HG02938 (cell line): ENCODE measurements around the gene SIGLEC1.

Experiments used
- ATAC-seq: cut with Tn5 transposase; IDR thresholded peaks from one replicate; pipeline ENCODE4 v1.9.1; 2021; ENCODE audit warnings: mild to moderate bottlenecking, moderate library complexity; ENCODE audit not compliant: unreplicated experiment

The SIGLEC1 gene

DNA sequence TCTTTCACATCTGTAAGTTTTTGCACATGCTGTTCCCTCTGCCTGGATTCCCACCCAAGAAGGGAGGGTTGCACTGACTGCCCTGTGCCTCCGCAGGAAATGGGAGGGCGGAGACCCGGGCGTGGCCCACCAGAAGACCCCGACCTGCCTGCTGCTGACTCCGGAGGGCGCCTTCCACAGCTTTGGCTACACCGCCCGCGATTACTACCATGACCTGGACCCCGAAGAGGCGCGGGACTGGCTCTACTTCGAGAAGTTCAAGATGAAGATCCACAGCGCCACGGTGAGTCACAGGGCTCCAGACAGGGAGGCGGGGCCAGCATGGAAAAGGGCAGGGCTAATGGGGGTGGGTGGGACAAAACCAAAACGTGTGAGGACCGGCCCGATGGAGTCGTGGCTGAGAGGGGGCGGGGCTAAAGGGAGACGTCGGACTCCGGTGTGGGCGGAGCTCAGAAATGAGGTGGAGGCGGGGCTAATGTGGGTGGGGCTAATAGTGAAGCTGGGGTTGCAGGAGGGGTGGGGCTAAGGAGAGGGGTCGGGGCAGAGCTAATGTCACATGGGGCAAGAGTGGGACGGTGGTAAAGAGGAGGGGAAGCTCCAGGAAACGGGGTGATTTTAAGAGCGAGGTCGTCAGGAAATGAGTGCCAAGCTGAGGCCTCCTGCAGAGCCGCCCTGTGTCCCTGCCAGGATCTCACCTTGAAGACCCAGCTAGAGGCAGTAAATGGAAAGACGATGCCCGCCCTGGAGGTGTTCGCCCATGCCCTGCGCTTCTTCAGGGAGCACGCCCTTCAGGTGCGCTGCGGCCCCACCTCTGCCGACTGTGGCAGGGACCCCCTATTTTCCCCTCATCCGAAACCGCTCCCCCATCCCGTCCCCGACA is 32.6 kb upstream of the SIGLEC1 start:
- no peak for ATAC-seq

DNA sequence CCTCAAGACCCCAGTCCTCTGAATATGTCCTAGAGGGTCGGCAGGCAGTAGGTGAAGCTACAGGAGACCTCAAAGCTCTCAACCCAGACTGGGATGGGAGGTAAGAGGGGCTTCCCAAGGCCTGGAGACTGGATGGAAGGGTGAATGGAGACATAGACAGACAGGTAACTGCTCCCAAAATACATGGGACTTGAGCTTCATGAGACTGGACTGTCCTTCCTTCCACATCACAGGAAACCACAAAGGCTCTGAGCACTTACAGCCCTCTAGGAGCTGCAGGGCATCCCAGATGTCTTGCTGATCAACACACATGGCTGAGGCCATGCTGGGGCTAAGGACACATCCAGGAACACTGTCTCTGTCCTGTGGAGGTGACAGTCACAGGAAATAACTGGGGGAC is 31.6 kb upstream of the SIGLEC1 start:
- no peak for ATAC-seq

DNA sequence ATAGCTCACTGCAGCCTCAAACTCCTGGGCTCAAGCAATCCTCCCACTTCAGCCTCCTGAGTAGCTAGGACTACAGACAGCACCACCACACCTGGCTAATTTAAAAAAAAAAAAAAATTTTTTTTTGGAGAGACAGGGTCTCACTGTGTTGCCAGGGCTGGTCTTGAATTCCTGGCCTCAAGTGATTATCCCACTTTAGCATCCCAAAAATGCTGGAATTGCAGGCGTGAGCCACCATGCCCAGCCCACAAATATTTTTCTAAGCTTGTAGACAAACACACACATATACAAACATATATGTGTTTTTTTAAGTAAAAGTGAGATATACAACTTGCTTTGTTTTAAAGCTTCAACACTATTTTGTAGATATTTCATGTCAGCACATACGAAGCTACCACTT is 30.9 kb upstream of the SIGLEC1 start:
- no peak for ATAC-seq

DNA sequence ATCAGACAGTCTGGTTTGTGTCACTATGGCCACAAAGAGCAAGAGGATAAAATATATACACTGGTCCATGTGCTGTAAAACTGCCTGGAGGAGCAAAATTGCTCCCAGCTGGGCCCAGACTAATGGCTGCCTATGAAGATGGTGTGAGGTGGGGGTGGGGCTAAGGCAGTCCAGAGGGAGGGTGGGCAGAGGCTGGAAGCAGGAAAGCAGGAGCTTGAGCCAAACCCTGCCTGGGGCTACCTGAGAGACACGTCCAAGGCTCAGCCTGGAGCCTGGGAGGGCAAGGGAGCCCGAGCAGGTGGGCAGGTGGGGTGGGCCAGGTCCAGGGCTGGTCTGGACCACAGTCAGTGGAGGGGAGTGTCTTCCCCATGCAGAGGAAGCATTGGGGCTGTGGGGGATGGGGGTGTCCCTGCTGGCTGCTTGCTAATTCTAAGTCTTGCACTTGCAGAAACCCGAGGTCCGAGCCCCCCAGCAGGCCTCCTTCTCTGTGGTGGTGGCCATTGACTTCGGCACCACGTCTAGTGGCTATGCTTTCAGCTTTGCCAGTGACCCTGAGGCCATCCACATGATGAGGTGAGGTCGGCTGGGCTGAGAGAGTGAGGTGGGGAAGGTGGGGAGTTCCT is 29.5 kb upstream of the SIGLEC1 start:
- ATAC-seq = no peak

DNA sequence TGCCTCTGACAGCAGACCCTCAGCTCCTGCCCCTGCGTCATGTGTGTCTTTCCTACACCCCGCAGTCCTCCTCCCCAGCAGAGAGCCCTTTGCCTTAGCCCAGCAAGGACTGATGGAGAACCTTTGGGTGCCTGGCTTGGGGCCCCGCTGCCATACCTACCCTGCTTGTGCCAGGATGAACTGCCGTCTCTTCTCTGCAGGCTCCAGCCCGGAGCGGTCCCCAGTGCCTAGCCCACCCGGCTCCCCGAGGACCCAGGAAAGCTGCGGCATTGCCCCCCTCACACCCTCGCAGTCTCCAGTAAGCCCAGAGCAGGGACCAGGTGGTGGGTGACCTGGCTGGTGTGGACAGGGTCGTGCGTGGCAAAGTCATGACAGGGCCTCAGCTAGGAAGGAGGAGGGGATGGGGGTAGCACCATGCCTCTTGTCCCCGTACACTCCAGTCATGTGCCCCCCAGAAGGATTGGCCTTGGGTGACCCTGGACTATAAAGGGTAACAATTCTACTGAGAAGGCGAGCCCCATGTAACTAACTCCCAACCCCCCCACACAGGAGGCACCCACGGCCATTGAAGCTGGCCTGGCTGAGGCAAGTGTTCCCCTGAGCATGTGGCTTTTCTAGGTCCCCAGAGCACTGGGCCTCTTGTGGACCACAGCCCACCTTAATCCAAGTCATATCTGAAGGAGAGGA is 28.4 kb upstream of the SIGLEC1 start:
- ATAC-seq = no peak

DNA sequence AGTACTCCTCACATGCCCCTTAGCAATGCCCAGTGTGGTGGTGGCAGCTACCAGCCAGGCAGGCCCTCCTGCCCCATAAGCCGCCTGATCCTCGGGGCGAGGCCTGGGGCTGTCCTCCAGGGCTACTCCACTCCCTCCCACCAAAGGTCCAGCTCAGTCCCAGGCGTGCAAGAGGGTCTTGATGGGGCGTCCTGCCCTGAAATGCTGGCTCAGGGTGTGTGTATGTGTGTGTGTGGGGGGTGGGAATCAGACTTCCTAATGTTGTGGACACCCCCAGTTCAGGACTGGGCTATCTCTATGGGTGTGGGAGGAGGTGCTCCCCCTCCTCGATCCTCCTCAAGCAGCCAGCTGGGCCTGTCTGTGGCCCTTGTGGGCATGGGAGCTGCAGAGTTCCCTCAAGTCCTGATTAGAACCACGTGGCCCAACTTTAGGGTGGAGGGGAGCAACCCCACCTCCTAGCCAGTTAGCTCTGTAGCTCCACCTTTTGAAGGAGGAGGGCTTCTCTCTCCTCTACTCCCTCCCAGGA is 27.6 kb upstream of the SIGLEC1 start:
- no peak for ATAC-seq

DNA sequence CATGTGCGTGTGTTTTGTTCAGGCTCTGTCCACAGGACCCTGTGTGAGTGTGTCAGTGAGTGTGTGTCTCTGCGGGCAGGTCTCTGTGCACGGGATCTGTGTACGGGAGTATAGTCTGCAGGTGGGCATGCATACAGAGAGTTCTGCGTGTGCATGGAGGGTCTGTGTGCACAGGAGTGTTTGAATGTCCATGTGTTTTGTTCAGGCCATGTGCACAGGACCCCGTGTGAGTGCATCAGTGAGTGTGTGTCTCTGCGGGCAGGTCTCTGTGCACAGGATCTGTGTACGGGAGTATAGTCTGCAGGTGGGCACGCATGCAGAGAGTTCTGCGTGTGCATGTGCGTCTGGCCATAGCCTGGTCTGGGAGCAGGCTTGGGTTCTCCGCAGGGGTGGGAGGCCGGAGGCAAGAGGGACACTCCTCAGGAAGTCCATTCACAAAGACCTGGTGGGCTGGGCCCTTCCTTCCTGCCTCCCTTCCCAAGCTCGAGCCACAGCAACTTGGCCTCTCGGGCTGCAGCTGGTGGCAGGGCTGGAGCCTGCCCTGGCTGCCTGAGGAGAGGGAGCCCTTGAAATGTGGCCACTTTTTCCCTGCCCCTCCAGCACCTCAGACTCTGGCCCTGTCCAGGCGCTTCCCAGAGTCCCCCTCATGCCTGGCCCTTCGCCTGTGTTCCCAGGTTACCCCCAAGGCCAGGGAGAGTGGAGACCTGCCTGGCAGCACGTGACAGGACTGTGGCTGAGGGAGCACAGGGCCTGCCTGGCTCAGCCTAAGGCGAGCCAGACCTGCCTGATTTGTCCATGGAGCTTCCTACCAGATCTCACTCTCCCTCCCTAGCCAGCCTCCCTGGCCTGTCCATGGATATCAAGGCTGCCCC is 26.9 kb upstream of the SIGLEC1 start:
- ATAC-seq = no peak

DNA sequence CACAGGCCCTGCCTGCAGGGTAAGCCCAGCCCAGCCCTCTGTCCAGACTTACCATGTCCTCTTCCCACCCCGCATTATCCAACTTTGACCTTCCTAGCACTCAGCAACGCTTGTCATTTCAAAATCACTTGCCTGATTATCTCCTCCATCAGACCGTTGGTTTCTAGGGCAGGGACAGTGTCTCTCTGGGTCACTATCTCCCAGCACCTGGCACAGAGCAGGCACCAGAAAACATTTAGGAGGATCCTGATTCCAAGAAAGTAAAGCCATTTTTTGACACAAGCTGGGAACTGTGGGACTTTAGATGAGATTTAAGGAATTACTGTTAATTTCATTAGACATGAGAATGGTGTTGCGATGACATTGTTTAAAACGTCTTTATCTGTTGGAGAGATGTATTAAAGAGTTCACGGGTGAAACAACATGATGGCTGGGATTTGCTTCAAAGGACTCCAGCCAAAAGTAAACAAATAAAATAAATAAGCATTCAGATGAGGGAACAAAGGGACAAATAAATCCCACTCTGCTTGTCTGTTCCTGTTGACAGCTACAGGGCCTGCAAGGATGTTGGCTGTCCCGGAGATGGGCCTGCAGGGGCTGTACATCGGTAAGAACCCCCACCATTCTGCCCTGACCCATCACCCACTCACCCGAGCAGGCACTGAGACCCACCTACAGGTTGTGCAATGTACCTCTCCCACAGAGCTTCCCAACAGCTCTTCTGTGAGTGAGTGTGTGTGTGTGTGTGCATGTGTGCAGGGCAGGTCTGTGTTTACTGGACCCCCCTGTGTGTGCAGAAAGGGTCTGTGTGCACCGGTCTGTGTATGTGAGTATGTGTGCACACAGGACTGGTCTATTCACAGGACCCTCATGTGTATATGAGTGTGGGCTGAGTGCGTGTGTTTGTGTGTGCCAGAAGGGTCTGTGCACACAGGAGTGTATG is 26.0 kb upstream of the SIGLEC1 start:
- no peak for ATAC-seq

DNA sequence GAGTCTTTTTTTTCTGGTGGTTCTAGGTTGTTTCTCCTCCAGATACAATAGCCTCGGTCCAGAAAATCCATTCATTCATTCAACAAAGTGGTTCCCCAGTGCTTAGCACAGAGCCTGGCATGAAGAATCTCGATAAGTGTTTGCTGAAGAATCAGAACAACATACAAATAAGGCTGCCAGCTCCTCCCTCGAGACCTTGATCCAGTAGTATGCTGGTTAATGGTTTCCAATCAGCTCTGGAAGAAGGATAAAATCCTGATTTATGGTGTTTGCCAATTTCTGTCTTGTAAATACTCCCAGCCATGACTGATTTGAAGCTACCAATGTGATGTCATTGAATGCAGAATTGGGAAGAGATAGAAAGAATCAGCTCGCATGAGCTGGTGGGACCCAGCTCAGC is 23.4 kb upstream of the SIGLEC1 start:
- ATAC-seq = no peak

DNA sequence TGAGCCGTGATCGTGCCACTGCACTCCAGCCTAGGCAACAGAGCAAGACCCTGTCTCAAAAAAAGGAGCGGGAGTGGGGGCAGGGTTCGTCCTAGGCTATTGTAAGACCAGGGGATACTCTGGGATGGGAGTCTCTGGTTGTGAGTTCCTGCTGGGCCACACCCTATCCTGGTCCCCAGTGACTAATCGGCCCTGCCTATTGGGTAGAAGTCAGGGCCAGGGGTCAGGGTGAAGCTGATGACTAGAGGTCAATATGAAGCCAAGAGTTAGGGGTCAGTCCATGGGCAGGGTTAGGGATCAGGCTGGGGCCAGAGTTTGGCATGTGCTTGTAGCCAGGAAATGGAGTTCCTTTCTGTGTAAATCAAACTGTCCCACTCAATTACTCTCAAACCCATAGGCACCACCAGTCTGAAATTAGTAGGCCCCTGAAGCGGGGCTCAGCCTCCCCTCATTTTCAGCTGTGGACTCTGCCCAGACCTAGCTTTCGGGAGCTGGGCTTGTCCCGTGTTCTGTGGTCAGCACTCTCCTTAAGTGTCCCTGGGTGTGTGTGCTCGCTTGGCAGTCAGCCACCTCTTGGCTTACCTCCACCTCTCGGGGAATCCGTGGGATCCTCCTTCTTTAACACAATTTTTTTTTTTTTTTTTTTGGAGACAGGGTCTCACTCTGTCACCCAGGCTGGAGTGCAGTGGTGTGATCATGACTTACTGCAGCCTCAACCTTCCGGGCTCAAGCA is 21.9 kb upstream of the SIGLEC1 start:
- ATAC-seq = no peak

DNA sequence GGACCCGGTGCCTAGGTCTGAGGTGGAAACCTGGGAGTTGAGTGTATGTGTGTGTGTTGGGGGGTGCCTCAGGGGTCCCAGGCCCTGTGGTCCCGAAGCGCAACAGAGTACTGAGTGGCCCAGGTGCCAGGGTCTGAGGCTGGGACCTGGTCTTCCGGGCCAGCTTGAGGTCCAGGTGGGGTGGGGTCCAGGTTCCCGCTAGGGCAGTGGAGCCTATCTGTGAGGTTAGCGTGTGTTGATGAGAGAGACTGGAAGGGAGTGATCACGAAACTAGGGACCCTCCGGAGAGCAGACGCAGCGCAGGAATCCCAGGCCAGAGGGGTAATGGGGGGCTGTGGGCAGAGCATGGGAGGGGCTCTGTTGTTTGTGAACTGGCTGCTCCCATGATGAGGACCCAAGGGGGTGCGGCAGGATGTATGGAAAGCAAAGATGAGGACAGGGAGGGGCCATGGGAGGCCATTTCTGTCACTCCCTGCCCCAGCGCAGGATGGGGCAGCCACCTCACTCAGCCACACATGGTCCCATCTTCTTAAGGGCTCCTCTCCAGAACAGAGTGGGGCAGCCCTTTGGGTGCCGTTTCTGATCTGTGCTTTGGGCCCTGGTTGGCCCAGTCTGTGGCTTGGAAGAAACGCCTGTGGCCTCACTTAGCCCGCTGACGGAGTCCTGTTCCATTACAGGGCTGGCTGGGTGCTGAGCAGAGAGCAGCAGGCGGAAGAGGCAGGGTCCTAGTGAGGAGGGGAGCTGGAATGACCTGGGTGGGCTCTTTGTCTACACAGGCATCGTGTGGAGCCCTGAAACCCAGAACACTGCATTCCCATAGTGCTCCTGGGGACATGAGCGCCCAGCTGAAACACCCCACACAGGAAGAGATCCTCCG is 21.0 kb upstream of the SIGLEC1 start:
- no peak for ATAC-seq

DNA sequence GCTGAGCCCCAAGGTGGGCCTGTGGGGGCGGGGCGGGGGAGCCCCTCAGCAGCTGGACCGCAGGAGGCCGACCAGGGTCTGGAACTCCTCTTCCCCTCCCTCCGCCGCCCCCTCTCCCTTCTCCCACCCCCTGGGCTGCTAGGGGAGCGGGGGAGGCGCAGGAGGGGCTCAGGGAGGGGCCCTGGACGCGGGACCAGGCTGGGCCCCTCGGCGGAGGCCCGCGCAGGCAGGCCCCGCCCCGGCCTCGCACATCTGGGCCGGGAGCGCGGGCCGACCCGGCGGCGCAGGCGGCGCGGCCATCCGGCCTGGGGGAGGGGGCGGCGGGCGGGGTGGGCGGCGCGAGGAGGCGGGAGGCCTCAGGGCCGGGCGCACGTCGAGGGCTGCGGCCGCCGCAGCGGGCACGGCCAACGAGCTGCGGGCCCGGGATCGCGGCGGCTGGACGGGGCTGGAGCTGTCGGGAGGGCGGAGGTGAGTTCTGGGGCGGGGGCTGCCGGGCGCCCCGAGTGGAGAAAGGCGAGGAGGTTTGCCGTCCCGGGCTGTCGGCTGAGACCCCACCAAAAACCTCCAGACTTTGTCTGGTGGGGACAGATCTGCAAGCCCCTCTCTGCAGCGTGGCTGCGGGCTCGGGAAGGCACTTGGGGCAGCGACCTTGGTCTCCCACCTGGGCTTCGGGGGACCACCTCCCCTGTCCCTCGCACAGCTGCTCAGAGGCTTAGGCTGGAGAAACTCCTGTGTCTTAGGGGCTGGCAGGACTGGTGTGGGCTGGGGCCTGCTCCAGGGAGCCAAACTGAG is 20.1 kb upstream of the SIGLEC1 start, which contains the start of gene HSPA12B:
TSS of gene HSPA12B (plus strand) at position 359 of the 792 bp plus-strand sequence. CDS start 5,990 bp downstream, outside the sequence.
- no peak for ATAC-seq

DNA sequence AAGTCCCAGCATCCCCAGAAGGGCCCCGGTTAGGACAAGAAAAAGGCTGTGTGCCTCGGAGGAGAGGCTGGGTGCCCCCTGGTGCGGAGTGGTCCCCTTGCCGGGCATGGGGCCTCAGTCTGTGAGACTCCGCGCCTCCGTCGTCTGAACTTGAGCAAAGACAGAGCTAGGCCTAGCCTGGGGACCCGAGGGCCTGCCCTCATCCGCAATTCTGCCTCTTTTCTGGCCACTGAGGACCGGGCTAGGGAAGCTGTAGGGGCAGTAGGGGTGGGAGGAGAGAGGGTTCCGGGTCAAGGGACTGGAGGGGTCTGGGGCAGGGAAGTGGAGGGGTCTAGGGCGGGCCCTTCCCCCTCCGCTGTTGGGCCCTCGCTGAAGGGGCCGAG is 19.5 kb upstream of the SIGLEC1 start:
- ATAC-seq = no peak

DNA sequence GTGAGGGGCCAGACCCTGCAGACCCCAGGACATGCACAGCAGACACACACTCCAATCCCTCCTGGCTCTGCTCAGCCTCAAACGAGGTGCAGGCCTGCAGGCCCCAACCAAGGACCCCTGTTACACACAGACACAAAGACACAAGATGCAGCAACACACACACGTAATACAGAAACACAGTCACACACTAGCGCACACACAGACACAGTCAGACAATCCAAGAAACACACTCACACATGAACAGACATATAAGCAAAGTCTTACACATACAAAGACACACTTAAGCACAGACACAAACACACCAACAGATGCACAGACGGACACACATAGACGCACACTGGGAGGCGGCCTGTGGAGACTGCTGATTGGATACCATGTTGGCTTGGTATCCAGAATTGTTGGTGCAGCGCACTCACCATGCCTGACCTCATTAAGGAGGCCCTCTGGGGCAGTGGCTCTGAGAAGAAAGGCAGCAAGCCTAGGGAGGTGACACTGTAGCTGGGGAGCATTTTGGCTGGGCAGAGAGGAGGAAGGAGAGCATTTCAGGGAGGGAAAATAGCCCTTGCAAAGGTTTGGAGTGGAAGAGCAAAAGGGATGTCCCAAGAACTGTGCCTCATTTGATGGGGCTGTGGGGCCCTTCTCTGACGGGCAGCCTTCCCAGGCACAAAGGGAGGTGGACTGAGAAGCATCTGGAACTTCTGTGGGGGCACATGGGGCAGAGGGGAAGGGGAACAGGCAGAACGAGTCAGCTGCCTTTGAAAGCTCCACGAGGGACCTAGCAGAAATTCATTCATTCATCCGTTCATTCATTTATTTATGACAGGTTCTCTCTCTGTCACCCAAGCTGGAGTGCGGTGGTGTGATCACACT is 18.6 kb upstream of the SIGLEC1 start:
- no peak for ATAC-seq

DNA sequence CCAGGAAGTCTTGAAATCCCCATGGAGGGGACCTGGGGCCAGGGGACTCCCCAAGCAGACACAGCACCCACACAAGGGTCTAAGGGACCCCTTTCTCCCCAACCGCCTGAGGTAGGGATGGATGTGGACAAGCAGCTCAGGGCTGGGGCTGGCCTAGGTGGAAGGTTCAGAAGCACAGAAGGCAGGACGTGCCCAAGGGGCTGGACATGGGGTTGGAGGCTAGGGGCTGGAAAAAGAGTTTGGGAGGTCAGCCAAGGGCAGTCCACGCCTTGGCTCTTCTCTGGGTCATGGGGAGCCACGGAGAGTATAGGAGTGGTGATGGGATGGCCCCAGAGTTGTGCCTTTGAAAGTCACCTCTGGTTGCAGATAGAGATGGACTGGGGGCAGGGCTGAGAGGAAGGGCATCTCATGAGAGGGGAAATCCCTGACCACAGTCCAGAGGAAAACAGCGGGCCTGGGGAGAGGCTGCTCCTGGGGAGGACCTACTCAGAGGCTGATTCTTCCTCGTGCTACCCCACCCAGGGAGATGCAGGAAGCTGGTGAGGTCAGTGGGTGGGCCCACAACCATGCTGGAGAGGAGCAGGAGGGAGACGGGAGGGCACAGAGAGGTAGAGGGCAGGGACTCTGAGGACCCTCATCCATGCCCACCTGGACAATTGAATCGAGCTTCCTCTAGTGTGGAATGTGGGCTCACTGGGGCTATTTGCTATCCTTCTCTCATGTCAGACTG is 17.6 kb upstream of the SIGLEC1 start:
- ATAC-seq = no peak
